A549 (cell line): ENCODE data around the gene ARHGAP4. TPM values are rescaled to one million over a fixed set of nuclear protein-coding genes. Genes with fewer than 3 reads are reported as not detected.

Experiments
- ATAC-seq, 2 experiments: fragments of 200-7000 bp in 1 of 2; fragments of >200 bp in 1 of 2; cut with Nextera tagmentation in 1 of 2; cut with Tn5 transposase in 1 of 2; 3 replicates each; pipeline versions ENCODE4 v1.8.0 to v1.9.1; 2018 to 2020; ENCODE audit warnings: mild to moderate bottlenecking in 1 of 2, moderate library complexity in 1 of 2
- CTCF ChIA-PET: fragments of 300-600 bp; sonication (Branson Sonifier 250); formaldehyde crosslinking; extraction: SDS; loops from one replicate; lab custom pipeline; 2021; ENCODE audit warnings: antibody characterized with exemption, inconsistent platforms; lab: Yijun Ruan, JAX
- POLR2A ChIA-PET: fragments of 350-600 bp; formaldehyde crosslinking; extraction: SDS; loops from one replicate; lab custom pipeline; 2021; ENCODE audit warnings: antibody characterized with exemption, inconsistent platforms; lab: Yijun Ruan, JAX
- DNase-seq, 2 experiments: peaks; one replicate each; pipeline versions ENCODE4 v3.0.0 to v3.0.0-alpha.2; 2011 to 2016; ENCODE audit warnings: low read depth in 1 of 2, low spot score in 1 of 2
- FAIRE-seq: peaks from 2 replicates; lab custom pipeline; 2011; peaks lifted over from hg19 to GRCh38; lab: Jason Lieb, UNC
- H3K27ac ChIP-seq, 2 experiments: fragments of >200 bp; sonication (Bioruptor Twin); formaldehyde crosslinking; 3 replicates each; pipeline ENCODE4 v1.5.1; 2016 to 2017
- H3K4me1 ChIP-seq: fragments of >200 bp; sonication (Bioruptor Twin); formaldehyde crosslinking; 3 replicates; pipeline ENCODE4 v1.6.1; 2016
- H3K4me2 ChIP-seq: fragments of >200 bp; sonication (Bioruptor Twin); formaldehyde crosslinking; 3 replicates; pipeline ENCODE4 v1.6.1; 2016
- H3K4me3 ChIP-seq: fragments of >200 bp; sonication (Bioruptor Twin); formaldehyde crosslinking; 3 replicates; pipeline ENCODE4 v1.5.1; 2016
- H3K9me3 ChIP-seq: fragments of >200 bp; sonication (Bioruptor Twin); formaldehyde crosslinking; 3 replicates; pipeline ENCODE4 v1.6.1; 2016
- CTCF ChIP-seq: fragments of >200 bp; sonication (Bioruptor Twin); formaldehyde crosslinking; IDR thresholded peaks from 3 replicates; pipeline ENCODE4 v1.5.1; 2016
- EHF ChIP-seq: fragments of 250-450 bp; sonication (Bioruptor Pico); IDR thresholded peaks from 2 replicates; pipeline ENCODE4 v1.5.0; 2020; ENCODE audit warnings: mild to moderate bottlenecking
- ELK1 ChIP-seq: fragments of 150-350 bp; IDR thresholded peaks from 2 replicates; pipeline ENCODE4 v1.6.1; 2014; ENCODE audit warnings: low read depth, mild to moderate bottlenecking, low read length
- FOSB ChIP-seq: fragments of 250-450 bp; sonication (Bioruptor Pico); IDR thresholded peaks from 2 replicates; pipeline ENCODE4 v1.5.0; 2020; ENCODE audit warnings: mild to moderate bottlenecking, moderate library complexity
- HES2 ChIP-seq: fragments of >200 bp; sonication (Bioruptor Twin); formaldehyde crosslinking; IDR thresholded peaks from 2 replicates; pipeline ENCODE4 v1.6.1; 2016
- KDM5A ChIP-seq: fragments of 200-600 bp; sonication (generic); IDR thresholded peaks from 2 replicates; pipeline ENCODE4 v1.6.1; 2016; ENCODE audit warnings: antibody characterized with exemption, mild to moderate bottlenecking
- MAFK ChIP-seq: fragments of 450-650 bp; IDR thresholded peaks from 2 replicates; pipeline ENCODE4 v1.6.1; 2014; ENCODE audit not compliant: partially characterized antibody
- MAZ ChIP-seq: fragments of 150-350 bp; IDR thresholded peaks from 2 replicates; pipeline ENCODE4 v1.6.1; 2014; ENCODE audit warnings: antibody characterized with exemption, low read depth, low read length, borderline replicate concordance
- NR3C1 ChIP-seq: fragments of >200 bp; sonication (Bioruptor Twin); formaldehyde crosslinking; IDR thresholded peaks from 3 replicates; pipeline ENCODE4 v1.6.1; 2017
- POLR2AphosphoS2 ChIP-seq: conservative IDR thresholded peaks from 2 replicates; pipeline ENCODE4 v1.6.1; 2012; ENCODE audit warnings: low read length, improper control_type of control experiment, inconsistent platforms
- RAD21 ChIP-seq, 2 experiments: fragments of >200 bp in 1 of 2; sonication (Bioruptor Twin) in 1 of 2; formaldehyde crosslinking in 1 of 2; IDR thresholded peaks in 1 of 2; conservative IDR thresholded peaks in 1 of 2; 2 replicates in 1 of 2; 3 replicates in 1 of 2; pipeline ENCODE4 v1.6.1; 2012 to 2018; ENCODE audit warnings: inconsistent platforms in 1 of 2
- RARB ChIP-seq: fragments of 250-450 bp; sonication (Bioruptor Pico); IDR thresholded peaks from 2 replicates; pipeline ENCODE4 v1.8.0; 2021; ENCODE audit warnings: mild to moderate bottlenecking, moderate library complexity
- SMC3 ChIP-seq: fragments of >200 bp; sonication (Bioruptor Twin); formaldehyde crosslinking; IDR thresholded peaks from 3 replicates; pipeline ENCODE4 v1.6.1; 2018; ENCODE audit warnings: inconsistent platforms
- SREBF2 ChIP-seq: fragments of 450-650 bp; IDR thresholded peaks from 2 replicates; pipeline ENCODE4 v1.6.1; 2014; ENCODE audit warnings: mild to moderate bottlenecking, moderate library complexity
- TP53 ChIP-seq: fragments of 250-450 bp; sonication (Bioruptor Pico); IDR thresholded peaks from 2 replicates; pipeline ENCODE4 v1.5.0; 2021; ENCODE audit warnings: mild to moderate bottlenecking, moderate library complexity
- USF2 ChIP-seq: fragments of 450-650 bp; IDR thresholded peaks from 2 replicates; pipeline ENCODE4 v1.6.1; 2014; ENCODE audit warnings: antibody characterized with exemption
- WGBS: methylation state at CpG from one replicate; pipeline ENCODE4 v1.1.6; 2017; ENCODE audit errors: missing lambda C conversion rate; 5-methylcytosine and 5-hydroxymethylcytosine counted together
- polyA plus RNA-seq, 4 experiments: library from polyadenylated mRNA; depleted of rRNA in 3 of 4; stranded (reverse); fragments of >200 nt; fragmentation: RNase III in 1 of 4; extraction: RNeasy Plus Mini Kit Qiagen cat#74134 plus additional on column Dnase treatment in 1 of 4; gene quantifications; 2 replicates in 3 of 4; 3 replicates in 1 of 4; pipeline ENCODE4 v1.2.3, GENCODE V29; 2011 to 2017
- TF ChIP-seq, protein P1 (sequence below): IDR thresholded peaks from 2 replicates; pipeline ENCODE4 v1.6.1; 2012
- TF ChIP-seq, protein P2 (sequence below): IDR thresholded peaks from 2 replicates; pipeline ENCODE4 v1.6.1; 2012
- TF ChIP-seq, protein P3 (sequence below): fragments of 250-450 bp; sonication (Bioruptor Pico); IDR thresholded peaks from 2 replicates; pipeline ENCODE4 v1.5.0; 2021; ENCODE audit warnings: mild to moderate bottlenecking, moderate library complexity, borderline replicate concordance

The ARHGAP4 gene
- polyA plus RNA-seq, 2 of the 4 experiments (the other 2 are of a cell fraction): 0.78 to 0.98 TPM

- H3K4me3 ChIP-seq: no peak overlapping the region
- ChIA-PET POLR2A (no interaction called here), CTCF (interaction anchor here (0.5 to 17.9 kb wide), 10 partner anchors 9 to 251 kb away, joined by 3 to 363 read pairs (median 10); partner anchors contain the start of genes ARHGAP4, HCFC1, NAA10 and PLXNB3)
- peak overlapping the region in 1 of 2 experiments; percentile 74; a peak in 1 of 6 replicates for H3K27ac ChIP-seq
- WGBS: 93% methylated on average over 3 of the region's 32 CpGs
- FAIRE-seq: no peak
- H3K4me1 ChIP-seq: peaks cover 5% of the 10 kb centered on the region; the same call in 1 of the 3 replicates
- no peak for DNase-seq
- no peaks in the 10 kb centered on the region for H3K9me3 ChIP-seq
- no peak overlapping the region for H3K4me2 ChIP-seq
- TF ChIP-seq SREBF2 (no peak), RARB (CRISPR knock-in tag) (no peak), ELK1 (no peak)
- ATAC-seq: no peak
Observed at GRCh38 chrX:153952373-153953026, 26.4 kb upstream of the ARHGAP4 start.

- ATAC-seq: no peak
- TF ChIP-seq RAD21 (conservative IDR thresholded peaks at IDR 0.05 in 1 of 2, IDR thresholded peaks at IDR 0.05 in 1 of 2) (no peak), MAFK (peak; percentile 50)
- Histone ChIP-seq H3K4me2 (no peak overlapping the region), H3K4me3 (no peak overlapping the region), H3K9me3 (no peaks in the 10 kb centered on the region), H3K4me1 (peaks cover 7% of the 10 kb centered on the region; the same call in 1 of the 3 replicates), H3K27ac (no peak overlapping the region)
- WGBS: 93% methylated on average over 5 of the region's 28 CpGs
- no peak for DNase-seq
- ChIA-PET POLR2A (interaction anchor here (2.4 kb wide), 1 partner anchor 23 kb away, joined by 7 read pairs; no protein-coding TSS in a partner anchor), CTCF (interaction anchor here (0.7 to 17.9 kb wide), 8 partner anchors 11 to 250 kb away, joined by 3 to 363 read pairs (median 11); partner anchors contain the start of genes ARHGAP4, NAA10 and PLXNB3)
- FAIRE-seq: no peak
Observed at GRCh38 chrX:153951683-153952372, 25.8 kb upstream of the ARHGAP4 start.

GRCh38 chrX:153950127-153950526, 24.1 kb upstream of the ARHGAP4 start:
- ATAC-seq: no peak
- 84% methylated on average over 18 of the region's 19 CpGs for WGBS
- CTCF ChIA-PET: interaction anchor here (0.6 to 17.9 kb wide), 7 partner anchors 9 to 1009 kb away, joined by 3 to 363 read pairs (median 12); partner anchors contain the start of genes ARHGAP4, NAA10 and PLXNB3
- Histone ChIP-seq H3K4me2 (no peak overlapping the region), H3K4me3 (no peak overlapping the region), H3K27ac (no peak overlapping the region), H3K9me3 (no peaks in the 10 kb centered on the region), H3K4me1 (peaks cover 7% of the 10 kb centered on the region; the same call in 1 of the 3 replicates)
- no peak for FAIRE-seq
- TF ChIP-seq POLR2AphosphoS2 (no peak), FOSB (CRISPR knock-in tag) (no peak), HES2 (no peak), EHF (CRISPR knock-in tag) (no peak), USF2 (no peak), RAD21 (conservative IDR thresholded peaks at IDR 0.05 in 1 of 2, IDR thresholded peaks at IDR 0.05 in 1 of 2) (no peak), CTCF (no peak), ELK1 (no peak), KDM5A (no peak), NR3C1 (no peak), TP53 (CRISPR knock-in tag) (no peak), MAFK (no peak), MAZ (no peak), SMC3 (no peak)
- TF ChIP-seq, protein P1, sequence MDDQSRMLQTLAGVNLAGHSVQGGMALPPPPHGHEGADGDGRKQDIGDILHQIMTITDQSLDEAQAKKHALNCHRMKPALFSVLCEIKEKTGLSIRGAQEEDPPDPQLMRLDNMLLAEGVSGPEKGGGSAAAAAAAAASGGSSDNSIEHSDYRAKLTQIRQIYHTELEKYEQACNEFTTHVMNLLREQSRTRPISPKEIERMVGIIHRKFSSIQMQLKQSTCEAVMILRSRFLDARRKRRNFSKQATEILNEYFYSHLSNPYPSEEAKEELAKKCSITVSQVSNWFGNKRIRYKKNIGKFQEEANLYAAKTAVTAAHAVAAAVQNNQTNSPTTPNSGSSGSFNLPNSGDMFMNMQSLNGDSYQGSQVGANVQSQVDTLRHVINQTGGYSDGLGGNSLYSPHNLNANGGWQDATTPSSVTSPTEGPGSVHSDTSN: no peak
- TF ChIP-seq, protein P2, sequence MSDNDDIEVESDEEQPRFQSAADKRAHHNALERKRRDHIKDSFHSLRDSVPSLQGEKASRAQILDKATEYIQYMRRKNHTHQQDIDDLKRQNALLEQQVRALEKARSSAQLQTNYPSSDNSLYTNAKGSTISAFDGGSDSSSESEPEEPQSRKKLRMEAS: no peak
- TF ChIP-seq, protein P3, sequence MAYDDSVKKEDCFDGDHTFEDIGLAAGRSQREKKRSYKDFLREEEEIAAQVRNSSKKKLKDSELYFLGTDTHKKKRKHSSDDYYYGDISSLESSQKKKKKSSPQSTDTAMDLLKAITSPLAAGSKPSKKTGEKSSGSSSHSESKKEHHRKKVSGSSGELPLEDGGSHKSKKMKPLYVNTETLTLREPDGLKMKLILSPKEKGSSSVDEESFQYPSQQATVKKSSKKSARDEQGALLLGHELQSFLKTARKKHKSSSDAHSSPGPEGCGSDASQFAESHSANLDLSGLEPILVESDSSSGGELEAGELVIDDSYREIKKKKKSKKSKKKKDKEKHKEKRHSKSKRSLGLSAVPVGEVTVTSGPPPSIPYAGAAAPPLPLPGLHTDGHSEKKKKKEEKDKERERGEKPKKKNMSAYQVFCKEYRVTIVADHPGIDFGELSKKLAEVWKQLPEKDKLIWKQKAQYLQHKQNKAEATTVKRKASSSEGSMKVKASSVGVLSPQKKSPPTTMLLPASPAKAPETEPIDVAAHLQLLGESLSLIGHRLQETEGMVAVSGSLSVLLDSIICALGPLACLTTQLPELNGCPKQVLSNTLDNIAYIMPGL (CRISPR knock-in tag): no peak
- DNase-seq: no peak
- POLR2A ChIA-PET: interaction anchor here (2.4 kb wide), 1 partner anchor 22 kb away, joined by 7 read pairs; no protein-coding TSS in a partner anchor
